GM12878 (cell line): Measurements from ENCODE around the gene CBX8. TPM values are rescaled to one million over a fixed set of nuclear protein-coding genes. Genes with fewer than 3 reads are reported as not detected.

Source experiments
- ATAC-seq: fragments of 200-7000 bp; cut with Tn5 transposase; 3 replicates; pipeline ENCODE4 v1.9.1; 2020; ENCODE audit warnings: mild to moderate bottlenecking, moderate library complexity
- BruUV-seq: library from RNA; stranded (reverse); fragments of 400-500 nt; replicated peaks from 2 replicates; lab custom pipeline; 2021; lab: Mats Ljungman, UMichigan
- CTCF ChIA-PET: fragments of 300-600 bp; sonication (Branson Sonifier 250); formaldehyde crosslinking; extraction: SDS; loops from one replicate; lab custom pipeline; 2021; ENCODE audit warnings: inconsistent platforms; lab: Yijun Ruan, JAX
- POLR2A ChIA-PET: fragments of 350-600 bp; formaldehyde crosslinking; extraction: SDS; loops from one replicate; lab custom pipeline; 2021; ENCODE audit warnings: inconsistent platforms; lab: Charles Lee
- RAD21 ChIA-PET: fragments of 300-600 bp; sonication (Branson Sonifier 250); formaldehyde crosslinking; loops from one replicate; lab custom pipeline; 2023; ENCODE audit warnings: antibody characterized with exemption; ENCODE audit not compliant: unreplicated experiment; lab: Charles Lee
- SMC1A ChIA-PET: fragments of 300-600 bp; sonication (Branson Sonifier 250); formaldehyde crosslinking; loops from one replicate; lab custom pipeline; 2023; ENCODE audit not compliant: unreplicated experiment, uncharacterized antibody; lab: Charles Lee
- DNase-seq: peaks from one replicate; pipeline ENCODE4 v3.0.0-alpha.2; 2011; ENCODE audit warnings: low read depth, low spot score
- FAIRE-seq: peaks from 3 replicates; lab custom pipeline; 2011; peaks lifted over from hg19 to GRCh38; lab: Jason Lieb, UNC
- H2AFZ ChIP-seq: 2 replicates; pipeline ENCODE4 v1.6.0; 2011; ENCODE audit warnings: low read depth, low read length, control low read depth; ENCODE audit not compliant: control insufficient read depth
- H3K27ac ChIP-seq: 2 replicates; pipeline ENCODE4 v1.5.1; 2011; ENCODE audit warnings: control low read depth; ENCODE audit not compliant: control insufficient read depth, insufficient read depth
- H3K27me3 ChIP-seq, 2 experiments: replicated peaks in 1 of 2; 2 replicates each; pipeline versions ENCODE4 v1.6.0 to v1.6.1; 2011; ENCODE audit warnings: low read length in 1 of 2; ENCODE audit not compliant: control insufficient read depth in 2 of 2, insufficient read depth in 2 of 2
- H3K36me3 ChIP-seq, 2 experiments: 2 replicates each; pipeline ENCODE4 v1.5.1; 2011; ENCODE audit warnings: low read length in 1 of 2; ENCODE audit not compliant: control insufficient read depth in 2 of 2, insufficient read depth in 2 of 2
- H3K4me1 ChIP-seq: 2 replicates; pipeline ENCODE4 v1.6.1; 2011; ENCODE audit warnings: mild to moderate bottlenecking, low read length, moderate library complexity, mixed read lengths; ENCODE audit not compliant: control insufficient read depth, insufficient read depth
- H3K4me2 ChIP-seq: 2 replicates; pipeline ENCODE4 v1.6.0; 2011; ENCODE audit warnings: control low read depth; ENCODE audit not compliant: control insufficient read depth, insufficient read depth
- H3K4me3 ChIP-seq: fragments of 200-600 bp; sonication (generic); 2 replicates; pipeline ENCODE4 v1.5.1; 2016
- H3K79me2 ChIP-seq: 2 replicates; pipeline ENCODE4 v1.6.0; 2011; ENCODE audit warnings: low read length; ENCODE audit not compliant: control insufficient read depth, insufficient read depth
- H3K9ac ChIP-seq: 2 replicates; pipeline ENCODE4 v1.8.0; 2011; ENCODE audit warnings: low read length, control low read depth, mixed read lengths; ENCODE audit not compliant: control insufficient read depth, insufficient read depth
- H3K9me3 ChIP-seq: replicated peaks from 3 replicates; pipeline ENCODE4 v1.5.1; 2011; ENCODE audit warnings: mild to moderate bottlenecking, low read length; ENCODE audit not compliant: control insufficient read depth, insufficient read depth
- H4K20me1 ChIP-seq: 2 replicates; pipeline ENCODE4 v1.6.0; 2011; ENCODE audit not compliant: control insufficient read depth, insufficient read depth
- BHLHE40 ChIP-seq, 2 experiments: fragments of 450-650 bp in 1 of 2; IDR thresholded peaks; 2 replicates each; pipeline ENCODE4 v1.6.1; 2011 to 2017; ENCODE audit warnings: low read depth in 2 of 2, borderline replicate concordance in 1 of 2, improper control_type of control experiment in 1 of 2, low read length in 1 of 2, mild to moderate bottlenecking in 1 of 2
- CREB1 ChIP-seq: IDR thresholded peaks from 2 replicates; pipeline ENCODE4 v1.6.1; 2012; ENCODE audit warnings: low read depth, mild to moderate bottlenecking, inconsistent platforms
- FOXK2 ChIP-seq: fragments of 450-650 bp; IDR thresholded peaks from 2 replicates; pipeline ENCODE4 v1.6.1; 2017; ENCODE audit warnings: mild to moderate bottlenecking, moderate library complexity
- HCFC1 ChIP-seq: fragments of 150-350 bp; IDR thresholded peaks from 2 replicates; pipeline ENCODE4 v1.6.1; 2014; ENCODE audit warnings: low read length
- KDM1A ChIP-seq: fragments of 200-600 bp; sonication (generic); IDR thresholded peaks from 2 replicates; pipeline ENCODE4 v1.6.1; 2016; ENCODE audit warnings: borderline replicate concordance
- RFX5 ChIP-seq: IDR thresholded peaks from 2 replicates; pipeline ENCODE4 v1.6.1; 2011; ENCODE audit warnings: low read depth, low read length, improper control_type of control experiment
- SRF ChIP-seq, 2 experiments: IDR thresholded peaks; 2 replicates each; pipeline ENCODE4 v1.6.1; 2011; ENCODE audit warnings: low read depth in 2 of 2, low read length in 2 of 2, mild to moderate bottlenecking in 1 of 2, moderate library complexity in 1 of 2
- WGBS: methylation state at CpG from one replicate; pipeline ENCODE4 v1.1.6; 2016; ENCODE audit warnings: low lambda C conversion rate; ENCODE audit not compliant: insufficient replicate concordance, insufficient coverage; ENCODE audit errors: missing lambda C conversion rate; 5-methylcytosine and 5-hydroxymethylcytosine counted together
- in situ Hi-C: fragments of 300-500 bp; cut with MboI; formaldehyde crosslinking; loops from 9 replicates; pipeline ENCODE4 v1.14.3; 2018; ENCODE audit warnings: mixed read lengths
- intact Hi-C: fragments of 100-400 bp; cut with micrococcal nuclease; formaldehyde crosslinking; loops from one replicate; pipeline ENCODE4 v1.14.2; 2022; ENCODE audit not compliant: unreplicated experiment
- polyA plus RNA-seq, 11 experiments: library from polyadenylated mRNA; depleted of rRNA in 4 of 11; unstranded in 6 of 11; stranded (reverse) in 5 of 11; fragments of >200 nt; fragmentation: Nextera tagmentation in 4 of 11; fragmentation: Illumina TruSeq in 1 of 11; extraction: Ambion mirVana in 4 of 11; extraction: Trizol in 1 of 11; gene quantifications; 1 replicate in 1 of 11; 2 replicates in 10 of 11; pipeline versions ENCODE4 v1.2.1 to v1.2.3, GENCODE V29; 2011 to 2016; ENCODE audit warnings: inconsistent platforms in 2 of 11, missing spikeins in 2 of 11, low read depth in 1 of 11
- total RNA-seq, 4 experiments: library from RNA; depleted of rRNA in 3 of 4; stranded (reverse); fragments of >200 nt in 3 of 4; fragmentation: Illumina TruSeq in 1 of 4; extraction: Trizol in 1 of 4; gene quantifications; 2 replicates each; pipeline versions ENCODE4 v1.2.1 to v1.2.3, GENCODE V29; 2013 to 2021
- TF ChIP-seq, protein P1 (sequence below): fragments of 450-650 bp; IDR thresholded peaks from 2 replicates; pipeline ENCODE4 v1.6.1; 2017; ENCODE audit warnings: mild to moderate bottlenecking

CBX8 gene
- total and polyA plus RNA-seq, 10 of the 15 experiments (the other 5 are each of a cell fraction or from before 2014, with no cell fraction given), result 0.03 to 6.7 (median 1.9) TPM

DNA sequence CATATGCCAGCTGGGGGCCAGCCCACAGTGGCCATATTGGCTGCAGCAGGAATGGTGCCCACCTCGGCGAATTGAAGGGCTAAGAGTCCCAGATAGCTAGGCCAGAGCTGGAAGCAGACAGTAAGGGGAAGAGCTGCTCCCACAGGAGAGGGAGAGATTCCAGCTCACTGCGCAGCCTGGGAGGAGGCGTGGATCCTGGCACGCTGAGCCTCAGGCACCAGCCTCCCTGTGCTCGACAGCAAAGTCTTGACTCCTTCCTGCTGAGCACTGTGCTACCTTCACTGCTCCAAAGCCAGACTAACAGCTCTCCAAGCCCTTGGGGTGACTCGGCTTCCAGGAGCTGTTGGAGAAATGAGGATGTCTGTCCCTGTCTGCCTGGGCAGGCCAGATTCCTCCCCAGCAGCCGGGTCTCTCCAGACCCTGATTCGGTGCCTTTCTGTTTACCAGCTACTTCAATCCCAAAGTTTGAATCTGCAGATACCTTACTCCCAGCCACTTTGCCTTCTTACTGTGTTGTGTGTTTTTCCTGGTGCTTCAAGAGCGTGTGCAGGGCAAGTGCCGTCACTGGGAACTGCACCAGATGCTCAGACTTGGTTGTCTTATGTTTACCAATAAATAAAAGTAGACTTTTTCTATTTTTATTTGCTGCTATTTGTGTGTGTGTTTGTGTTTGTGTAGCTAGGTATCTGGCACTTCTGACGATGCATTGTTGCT is 9.8 kb downstream of the CBX8 start:
- Histone ChIP-seq H3K27ac (no peak overlapping the region), H3K9ac (no peak overlapping the region), H3K79me2 (no peaks in the 10 kb centered on the region), H2AFZ (no peak overlapping the region), H3K9me3 (no peaks in the 10 kb centered on the region), H3K36me3 (no peaks in the 10 kb centered on the region), H3K4me3 (no peak overlapping the region), H3K27me3 (peaks cover 14 to 16% of the 10 kb centered on the region in 2 experiments; a peak in 3 of 4 replicates), H3K4me1 (peaks cover under 1% of the 10 kb centered on the region; the same call in 1 of the 2 replicates), H3K4me2 (no peak overlapping the region), H4K20me1 (no peaks in the 10 kb centered on the region)
- ATAC-seq (no peak), FAIRE-seq (no peak), DNase-seq (no peak)
- ChIA-PET POLR2A (no interaction called here), CTCF (interaction anchor here (1.0 to 1.7 kb wide), 5 partner anchors 10 to 207 kb away, joined by 3 to 5 read pairs (median 5); no protein-coding TSS in a partner anchor), RAD21 (no interaction called here), SMC1A (interaction anchor here (0.7 to 1.3 kb wide), 4 partner anchors 8 to 183 kb away, joined by 3 to 4 read pairs (median 3); partner anchors contain the start of gene CBX8)
- BruUV-seq, result no TSS peak
- intact Hi-C loops (no loop called here), in situ Hi-C loops (loop anchor here (5.0 kb wide), 1 partner anchor 185 kb away; no protein-coding TSS in a partner anchor)
- WGBS, result 27% methylated on average over 12 of the region's 12 CpGs
- TF ChIP-seq FOXK2 (no peak), HCFC1 (no peak), RFX5 (no peak), KDM1A (no peak), SRF (IDR thresholded peaks at IDR 0.05; ENCODE audit: low read depth in 2 of 2, low read length in 2 of 2) (no peak), CREB1 (no peak), BHLHE40 (IDR thresholded peaks at IDR 0.05; ENCODE audit: borderline replicate concordance in 1 of 2, low read depth in 2 of 2, low read length in 1 of 2) (no peak)
- TF ChIP-seq, protein P1, sequence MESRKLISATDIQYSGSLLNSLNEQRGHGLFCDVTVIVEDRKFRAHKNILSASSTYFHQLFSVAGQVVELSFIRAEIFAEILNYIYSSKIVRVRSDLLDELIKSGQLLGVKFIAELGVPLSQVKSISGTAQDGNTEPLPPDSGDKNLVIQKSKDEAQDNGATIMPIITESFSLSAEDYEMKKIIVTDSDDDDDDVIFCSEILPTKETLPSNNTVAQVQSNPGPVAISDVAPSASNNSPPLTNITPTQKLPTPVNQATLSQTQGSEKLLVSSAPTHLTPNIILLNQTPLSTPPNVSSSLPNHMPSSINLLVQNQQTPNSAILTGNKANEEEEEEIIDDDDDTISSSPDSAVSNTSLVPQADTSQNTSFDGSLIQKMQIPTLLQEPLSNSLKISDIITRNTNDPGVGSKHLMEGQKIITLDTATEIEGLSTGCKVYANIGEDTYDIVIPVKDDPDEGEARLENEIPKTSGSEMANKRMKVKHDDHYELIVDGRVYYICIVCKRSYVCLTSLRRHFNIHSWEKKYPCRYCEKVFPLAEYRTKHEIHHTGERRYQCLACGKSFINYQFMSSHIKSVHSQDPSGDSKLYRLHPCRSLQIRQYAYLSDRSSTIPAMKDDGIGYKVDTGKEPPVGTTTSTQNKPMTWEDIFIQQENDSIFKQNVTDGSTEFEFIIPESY, result no peak
